HG03469 (cell line): Measurements from ENCODE around the gene RAPGEF4.
"Not testable (repeated sequence)": the region's sequence is repeated elsewhere in the genome, so short reads cannot be mapped to it uniquely, and the experiment has no call there.

ENCODE experiments used
- ATAC-seq: cut with Tn5 transposase; IDR thresholded peaks from one replicate; pipeline ENCODE4 v1.9.1; 2021; ENCODE audit warnings: mild to moderate bottlenecking, moderate library complexity, moderate number of reproducible peaks; ENCODE audit not compliant: unreplicated experiment

The RAPGEF4 gene

DNA sequence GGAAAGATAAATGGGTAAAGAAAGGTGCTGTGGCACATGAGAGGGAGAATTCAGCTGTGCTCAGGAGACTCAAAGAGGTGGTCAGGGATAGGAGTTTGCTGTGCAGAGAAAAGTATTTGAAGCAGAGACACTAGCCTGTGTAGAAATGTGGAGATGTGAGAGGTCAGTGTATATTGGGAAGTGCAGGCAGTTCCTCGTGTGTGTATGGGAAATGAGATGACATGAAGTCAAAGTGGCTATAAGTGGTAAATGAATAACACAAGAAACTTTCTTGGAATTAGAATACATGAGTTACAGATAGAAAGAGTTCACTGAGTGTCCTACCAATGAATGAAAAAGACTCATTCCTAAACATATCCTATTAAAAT is 351.6 kb downstream of the RAPGEF4 start:
- no peak for ATAC-seq

DNA sequence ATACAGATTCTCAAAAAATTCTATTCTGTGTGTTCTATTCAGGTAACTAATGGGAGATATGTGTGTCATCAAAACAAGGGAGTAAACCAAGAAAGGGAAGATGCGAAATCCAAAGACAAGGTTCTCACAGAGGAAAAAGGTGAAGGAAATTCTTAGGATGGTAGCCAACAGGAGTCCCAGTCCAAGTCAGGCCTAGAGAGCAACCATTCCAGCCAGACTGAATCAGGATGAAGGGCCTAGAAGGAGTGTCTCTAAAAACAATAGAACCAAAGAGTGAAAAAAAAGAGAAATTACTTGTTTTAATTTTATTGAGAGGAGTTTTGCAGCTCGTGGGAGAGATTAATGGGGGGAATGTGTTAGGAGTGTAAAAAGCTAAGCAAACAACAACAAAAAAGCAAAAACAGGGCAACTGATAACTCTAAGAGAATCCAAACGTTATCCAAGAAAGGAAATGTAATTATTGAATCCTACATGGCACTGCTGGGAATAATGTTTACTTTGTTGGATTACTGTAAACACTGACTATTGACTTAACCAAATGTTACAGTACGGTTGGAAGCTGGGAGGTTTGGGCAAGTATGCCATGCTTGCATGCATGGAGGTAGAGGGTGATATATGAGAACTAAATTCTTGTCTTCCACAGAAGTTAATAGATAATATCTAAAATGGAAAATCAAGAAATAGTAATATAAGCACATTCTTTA is 352.3 kb downstream of the RAPGEF4 start:
- no peak for ATAC-seq

DNA sequence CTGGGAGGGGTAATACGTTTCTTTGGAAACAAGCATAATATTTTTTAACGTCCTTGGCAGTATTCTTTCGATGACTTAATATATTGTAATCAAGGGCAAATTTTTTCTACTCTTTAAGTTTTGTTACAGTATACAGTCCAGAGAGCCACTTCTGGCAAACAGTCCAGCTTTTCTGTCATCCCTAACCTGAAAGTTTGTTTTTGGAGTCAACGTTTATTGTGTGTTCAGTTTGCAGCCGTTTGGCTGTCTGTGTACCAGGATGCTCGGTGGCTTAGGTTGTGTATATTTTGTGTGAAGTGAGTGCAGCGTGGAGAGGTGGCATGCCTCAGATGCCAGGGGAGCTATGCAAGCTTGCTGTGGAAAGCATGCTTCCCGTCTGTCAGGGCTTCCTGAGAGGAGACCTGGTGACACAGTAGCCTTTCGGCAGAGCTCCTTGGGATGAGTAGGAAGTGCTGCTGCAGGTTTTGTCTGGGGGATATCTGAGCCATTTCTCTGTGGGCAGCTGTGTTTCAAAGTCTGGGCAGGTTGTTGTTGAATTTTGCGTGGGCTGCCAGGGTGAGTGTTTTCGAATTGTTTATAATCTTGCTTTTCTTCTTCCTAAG is 354.7 kb downstream of the RAPGEF4 start:
- ATAC-seq: no peak

DNA sequence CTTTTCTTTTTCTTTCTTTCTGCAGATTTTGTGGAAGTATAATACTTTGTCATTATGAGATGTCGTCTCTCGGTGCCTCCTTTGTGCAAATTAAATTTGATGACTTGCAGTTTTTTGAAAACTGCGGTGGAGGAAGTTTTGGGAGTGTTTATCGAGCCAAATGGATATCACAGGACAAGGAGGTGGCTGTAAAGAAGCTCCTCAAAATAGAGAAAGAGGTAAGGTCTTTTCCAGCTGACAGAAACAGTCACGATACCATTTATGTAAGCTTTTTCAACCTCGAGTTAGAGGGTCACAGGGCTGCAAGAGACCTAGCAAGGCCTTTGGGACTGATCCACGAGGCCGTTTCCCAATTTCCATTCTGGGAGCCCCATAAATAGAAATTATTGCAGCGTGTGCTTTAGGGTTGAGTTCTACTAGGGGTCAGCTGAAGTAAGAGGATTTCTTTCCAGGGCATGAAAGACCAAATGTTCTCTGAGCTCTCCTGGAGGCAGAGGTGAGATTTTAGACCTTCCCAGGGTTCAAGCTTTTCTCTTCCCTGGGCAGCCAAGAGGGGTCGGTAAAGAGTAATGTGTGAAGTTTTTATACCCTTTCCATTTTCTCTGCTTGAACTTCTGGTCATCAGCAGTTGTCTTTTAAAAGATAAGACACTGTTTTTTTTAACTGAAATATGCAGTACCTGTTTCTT is 355.5 kb downstream of the RAPGEF4 start:
- ATAC-seq: no peak

DNA sequence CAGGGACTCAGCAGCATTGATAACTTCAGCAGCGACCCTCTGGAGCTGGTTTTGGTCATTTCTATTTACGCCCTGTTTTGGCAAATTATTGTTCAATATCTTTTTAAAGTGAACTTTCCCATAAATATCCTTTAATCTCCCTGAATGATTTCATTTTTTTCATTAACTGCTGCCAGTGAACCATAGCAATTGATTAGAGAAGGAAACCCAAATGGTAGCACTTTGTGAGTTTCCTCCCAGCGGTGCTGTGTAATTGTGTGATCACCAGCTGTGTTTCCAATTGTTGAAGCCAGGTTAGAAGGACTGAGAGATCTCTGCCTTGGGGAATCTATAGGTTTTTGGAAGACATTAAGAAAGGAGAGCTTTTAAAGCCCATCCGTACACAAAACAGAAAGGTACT is 356.3 kb downstream of the RAPGEF4 start:
- ATAC-seq: no peak

DNA sequence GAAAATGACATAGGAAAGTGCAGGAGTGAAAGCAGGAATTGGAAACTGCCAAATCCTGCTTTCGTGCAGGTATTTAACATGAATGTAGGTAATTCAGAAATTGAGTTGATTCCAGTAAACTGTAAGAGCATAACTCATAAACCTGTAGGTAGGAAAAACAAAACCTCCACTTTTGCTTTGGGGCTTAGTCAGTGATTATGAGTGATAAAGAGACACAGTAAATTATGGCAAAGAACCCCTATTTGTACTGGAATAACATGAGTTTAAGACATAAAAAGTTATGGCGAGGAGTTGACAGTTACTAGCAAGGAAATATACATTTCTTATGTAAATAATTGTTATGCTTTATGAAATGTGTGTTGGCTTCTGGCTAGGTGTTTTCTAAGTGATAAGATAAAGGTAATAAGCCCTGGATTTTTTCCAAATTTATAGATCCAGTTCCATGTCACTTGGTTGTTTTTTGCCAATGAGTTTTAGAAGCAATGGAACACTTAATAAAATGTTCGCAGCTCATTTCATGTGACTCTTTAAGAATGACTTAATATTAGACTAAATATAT is 357.3 kb downstream of the RAPGEF4 start:
- no peak for ATAC-seq

DNA sequence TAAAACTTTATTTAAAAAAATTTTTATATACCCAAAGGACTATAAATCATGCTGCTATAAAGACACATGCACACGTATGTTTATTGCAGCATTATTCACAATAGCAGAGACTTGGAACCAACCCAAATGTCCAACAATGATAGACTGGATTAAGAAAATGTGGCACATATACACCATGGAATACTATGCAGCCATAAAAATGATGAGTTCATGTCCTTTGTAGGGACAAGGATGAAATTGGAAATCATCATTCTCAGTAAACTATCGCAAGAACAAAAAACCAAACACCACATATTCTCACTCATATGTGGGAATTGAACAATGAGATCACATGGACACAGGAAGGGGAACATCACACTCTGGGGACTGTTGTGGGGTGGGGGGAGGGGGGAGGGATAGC is 358.0 kb downstream of the RAPGEF4 start:
- ATAC-seq: not testable (repeated sequence)

DNA sequence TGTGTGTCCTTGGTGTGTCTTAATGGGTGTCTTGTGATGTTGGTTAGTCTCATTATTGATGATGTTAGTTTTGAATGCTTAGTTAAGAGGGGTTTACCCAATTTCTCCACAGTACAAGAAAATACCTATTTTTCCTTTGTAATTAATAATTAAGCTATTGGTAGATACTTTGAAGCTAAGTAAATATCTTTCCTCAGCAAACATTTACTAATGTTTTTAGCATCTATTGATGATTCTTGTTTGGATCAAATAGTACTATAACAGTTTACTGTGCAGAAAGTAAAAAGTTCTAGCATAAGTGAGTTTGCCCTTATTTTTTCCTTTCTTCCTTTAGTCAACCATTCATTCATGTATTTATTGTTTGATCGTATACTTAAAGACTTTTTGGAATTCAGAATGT is 359.1 kb downstream of the RAPGEF4 start:
- ATAC-seq: no peak

DNA sequence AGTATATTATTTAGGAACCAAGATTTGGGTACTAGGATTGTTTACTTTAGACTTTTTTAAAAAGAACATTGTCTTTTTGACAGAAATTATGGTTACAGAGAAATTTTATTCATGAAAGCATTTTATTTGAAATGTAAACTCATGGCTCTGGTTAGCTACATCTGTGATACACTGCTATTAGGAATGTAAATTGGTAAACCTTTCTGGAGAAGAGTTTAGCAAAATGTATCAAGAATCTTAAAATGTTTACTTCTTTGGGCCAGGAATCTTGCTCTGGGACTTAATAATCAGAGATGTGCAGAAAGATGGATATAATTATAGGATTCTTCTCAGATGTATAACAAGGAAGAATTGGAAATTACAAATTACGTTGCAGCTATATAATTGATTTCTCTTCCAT is 359.7 kb downstream of the RAPGEF4 start:
- no peak for ATAC-seq

DNA sequence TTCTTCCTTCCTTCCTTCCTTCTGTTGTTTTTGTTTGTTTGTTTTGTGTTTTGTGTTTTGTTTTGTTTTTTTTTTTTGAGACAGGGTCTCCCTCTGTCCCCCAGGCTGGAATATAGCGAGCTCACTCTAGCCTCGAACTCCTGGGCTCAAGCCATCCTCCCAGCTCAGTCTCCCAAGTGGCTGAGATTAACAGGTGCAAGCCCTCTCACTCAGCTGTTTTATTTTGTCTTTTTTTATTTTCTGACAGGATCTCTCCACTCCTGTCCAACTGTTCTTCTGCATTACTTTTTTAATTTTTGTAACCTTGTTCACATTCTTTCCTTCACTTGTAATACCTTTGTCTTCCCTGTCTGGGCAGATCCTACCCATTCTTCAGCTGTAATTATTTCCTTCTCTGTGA is 363.6 kb downstream of the RAPGEF4 start:
- ATAC-seq: no peak

DNA sequence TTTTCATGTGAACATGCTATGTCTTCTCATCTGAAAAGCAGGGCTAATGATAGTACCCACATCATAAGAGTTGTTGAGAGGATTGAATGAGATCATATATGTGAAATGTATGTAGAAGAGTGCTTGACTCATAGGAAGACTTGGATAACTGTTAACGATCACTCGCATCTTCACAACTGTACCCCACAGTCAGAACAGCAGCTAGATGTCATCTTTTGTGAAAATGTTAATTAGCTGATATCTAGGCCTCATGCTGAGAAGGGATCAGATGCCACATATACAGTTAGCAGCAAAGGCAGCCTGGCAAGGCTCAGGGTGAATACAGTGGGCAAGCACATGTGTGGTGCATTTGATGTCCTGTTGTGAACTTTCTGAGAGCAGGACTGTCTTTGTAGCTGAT is 364.2 kb downstream of the RAPGEF4 start:
- ATAC-seq: no peak

DNA sequence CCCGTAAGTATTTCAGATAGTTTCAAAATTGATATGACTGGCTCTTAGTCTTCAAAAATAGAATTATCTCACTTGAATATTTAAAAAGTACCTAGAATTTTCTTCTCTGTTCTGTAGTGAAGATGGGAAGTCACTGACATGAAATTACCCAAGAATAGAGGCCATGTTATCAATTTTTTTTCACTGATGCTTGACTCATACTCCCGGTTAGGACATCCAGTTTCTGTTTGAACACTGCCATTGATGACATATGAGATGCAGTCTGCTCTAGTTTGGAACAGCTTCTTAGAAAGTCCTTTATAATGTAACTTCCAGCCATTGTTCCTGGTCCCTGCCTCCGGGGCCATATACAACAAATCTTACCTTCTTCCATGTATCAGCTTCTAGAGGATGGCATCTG is 366.0 kb downstream of the RAPGEF4 start:
- no peak for ATAC-seq
